Heart left ventricle (tissue), 16 donors: ENCODE measurements around the gene SCFD2. TPM values are rescaled to one million over a fixed set of nuclear protein-coding genes. Genes with fewer than 3 reads are reported as not detected.

Experiments used
- ATAC-seq, 4 donors: fragments of 200-7000 bp; cut with Tn5 transposase; one replicate each; pipeline ENCODE4 v1.9.1; 2020 to 2022; ENCODE audit warnings: moderate library complexity in 4 of 4, mild to moderate bottlenecking in 3 of 4, moderate number of reproducible peaks in 1 of 4
- DNase-seq, 5 donors: peaks; one replicate each; pipeline ENCODE4 v3.0.0-alpha.2; 2020
- H3K27ac ChIP-seq, 12 donors: fragments of 200-600 bp; sonication (generic) in 4 of 12; one replicate each; pipeline versions ENCODE4 v1.5.0 to v1.8.0; 2016 to 2022; ENCODE audit warnings: mild to moderate bottlenecking in 2 of 12
- H3K27me3 ChIP-seq, 9 donors: fragments of 200-600 bp; sonication (generic) in 2 of 9; one replicate each; pipeline versions ENCODE4 v1.5.1 to v1.8.0; 2016 to 2022; ENCODE audit warnings: mild to moderate bottlenecking in 3 of 9
- H3K36me3 ChIP-seq, 9 donors: fragments of 200-600 bp; sonication (generic) in 2 of 9; one replicate each; pipeline versions ENCODE4 v1.5.0 to v1.8.0; 2018 to 2022; ENCODE audit warnings: mild to moderate bottlenecking in 2 of 9
- H3K4me1 ChIP-seq, 12 donors: fragments of 200-600 bp; sonication (generic) in 4 of 12; one replicate each; pipeline versions ENCODE4 v1.5.0 to v1.8.0; 2016 to 2022; ENCODE audit warnings: mild to moderate bottlenecking in 3 of 12
- H3K4me3 ChIP-seq, 12 donors: fragments of 200-600 bp; sonication (generic) in 4 of 12; one replicate each; pipeline versions ENCODE4 v1.5.0 to v1.8.0; 2017 to 2022; ENCODE audit warnings: mild to moderate bottlenecking in 9 of 12, moderate library complexity in 4 of 12
- H3K9me3 ChIP-seq, 12 donors: fragments of 200-600 bp; sonication (generic) in 4 of 12; one replicate each; pipeline versions ENCODE4 v1.5.0 to v1.8.0; 2016 to 2022; ENCODE audit warnings: mild to moderate bottlenecking in 1 of 12
- POLR2A ChIP-seq, 2 donors: fragments of 450-650 bp; IDR thresholded peaks; one replicate each; pipeline ENCODE4 v1.6.1; 2017; ENCODE audit warnings: antibody characterized with exemption in 2 of 2, mild to moderate bottlenecking in 2 of 2, moderate library complexity in 2 of 2
- WGBS, 4 donors: extraction: QIAGEN DNeasy Blood & Tissue Kit in 2 of 4; methylation state at CpG; one replicate each; pipeline versions ENCODE4 v1.1.5 to v1.1.7; 2013 to 2018; 5-methylcytosine and 5-hydroxymethylcytosine counted together
- intact Hi-C, 10 donors: fragments of 100-400 bp; cut with DNase I; formaldehyde crosslinking; loops; one replicate each; pipeline versions ENCODE4 v1.11.1 to v1.14.2; 2022
- polyA plus RNA-seq, 2 donors: library from polyadenylated mRNA; stranded (reverse); fragments of 200-250 nt; gene quantifications; one replicate each; pipeline ENCODE4 v1.2.3, GENCODE V29; 2013
- total RNA-seq, 9 donors: library from RNA; depleted of rRNA in 2 of 9; stranded (reverse); fragments of >200 nt in 2 of 9; fragmentation: NEBNext Ultra II Directional in 3 of 9; extraction: Animal tissue kit (Norgen Biotek cat#: 25700) in 3 of 9; gene quantifications; one replicate each; pipeline versions ENCODE4 v1.1.0 to v1.2.4, GENCODE V29; 2016 to 2023
- TF ChIP-seq, protein P1 (sequence below), 12 donors: fragments of 200-600 bp; sonication (generic) in 4 of 12; IDR thresholded peaks; one replicate each; pipeline versions ENCODE4 v1.5.0 to v1.8.0; 2018 to 2022; ENCODE audit warnings: antibody characterized with exemption in 12 of 12, mild to moderate bottlenecking in 5 of 12
- donor health status: ischemic (EF 13 %, LVEDD 7.1; RV severe dilation, severe dysfunction).
- donor health status: healthy with polysubstance abuse.
- donor health status: DM: no; HTN: yes; CAD: no.
- donor health status: DM: no; HTN: no; CAD: no.
- donor health status: ischemic (EF 25% LVEDD 6.9; RV normal size, moderate dysfunction).
- donor health status: ischemic (EF 25% LVEDD 5.7; RV mildly dilated, moderate dysfunction).
- donor health status: healthy.
- donor health status: DM: yes; HTN: yes; CAD: no.
- donor health status: ischemic (EF 35%, LVEDD 5.7; RV mildly dilated, moderate dysfunction).
- donor health status: nonischemic (EF 11% LVEDD 7.7; RV severe dilation, severe dysfunction).
- donor health status: DM: yes; HTN: yes; CAD: no.
- donor health status: PGD.
- donor health status: ischemic (EF 29% LVEDD 5.4; RV normal size, mild dysfunction).
- donor health status: nonischemic (EF 23%, LVEDD 6.1; RV moderate dilation, normal function).

The SCFD2 gene
- total and polyA plus RNA-seq, 11 donors, result 3.7 to 14.0 (median 9.8) TPM

DNA sequence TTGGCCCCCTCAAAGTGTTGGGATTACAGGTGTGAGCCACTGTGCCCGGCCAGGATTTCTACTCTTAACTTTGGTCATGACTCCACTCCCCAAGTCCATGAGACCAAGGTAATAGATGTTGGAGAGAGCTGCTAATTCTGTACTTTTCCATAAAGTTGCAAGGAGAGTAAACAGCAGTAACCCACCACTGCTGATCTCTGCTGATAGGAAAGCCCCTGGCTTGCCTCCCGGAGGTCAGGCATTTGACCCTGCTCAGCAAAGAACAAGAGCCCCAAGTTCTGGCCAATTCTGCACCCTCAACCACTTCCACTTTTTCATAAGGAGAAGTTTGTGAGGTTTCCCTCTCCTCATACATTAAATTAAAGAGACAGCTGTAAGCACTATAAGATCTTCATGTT lies 360.7 kb downstream of the SCFD2 start:
- whole genome bisulfite sequencing, 4 donors, result 90 to 97% (median 95%) methylated on average over 2 of the region's 2 CpGs
- Histone ChIP-seq H3K36me3 (no peaks in the 10 kb centered on the region), H3K27ac (peak overlapping the region in 1 of 12 donors; percentile 52), H3K4me1 (peaks cover 0 to 36% (median 11%) of the 10 kb centered on the region in 12 donors), H3K9me3 (no peaks in the 10 kb centered on the region), H3K4me3 (no peak overlapping the region), H3K27me3 (no peaks in the 10 kb centered on the region)
- ATAC-seq (no peak), DNase-seq (no peak)
- TF ChIP-seq, protein P1, sequence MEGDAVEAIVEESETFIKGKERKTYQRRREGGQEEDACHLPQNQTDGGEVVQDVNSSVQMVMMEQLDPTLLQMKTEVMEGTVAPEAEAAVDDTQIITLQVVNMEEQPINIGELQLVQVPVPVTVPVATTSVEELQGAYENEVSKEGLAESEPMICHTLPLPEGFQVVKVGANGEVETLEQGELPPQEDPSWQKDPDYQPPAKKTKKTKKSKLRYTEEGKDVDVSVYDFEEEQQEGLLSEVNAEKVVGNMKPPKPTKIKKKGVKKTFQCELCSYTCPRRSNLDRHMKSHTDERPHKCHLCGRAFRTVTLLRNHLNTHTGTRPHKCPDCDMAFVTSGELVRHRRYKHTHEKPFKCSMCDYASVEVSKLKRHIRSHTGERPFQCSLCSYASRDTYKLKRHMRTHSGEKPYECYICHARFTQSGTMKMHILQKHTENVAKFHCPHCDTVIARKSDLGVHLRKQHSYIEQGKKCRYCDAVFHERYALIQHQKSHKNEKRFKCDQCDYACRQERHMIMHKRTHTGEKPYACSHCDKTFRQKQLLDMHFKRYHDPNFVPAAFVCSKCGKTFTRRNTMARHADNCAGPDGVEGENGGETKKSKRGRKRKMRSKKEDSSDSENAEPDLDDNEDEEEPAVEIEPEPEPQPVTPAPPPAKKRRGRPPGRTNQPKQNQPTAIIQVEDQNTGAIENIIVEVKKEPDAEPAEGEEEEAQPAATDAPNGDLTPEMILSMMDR (IDR thresholded peaks at IDR 0.05), result no peak
- no peak for TF ChIP-seq POLR2A (IDR thresholded peaks at IDR 0.05)
- intact Hi-C loops, result no loop called here

DNA sequence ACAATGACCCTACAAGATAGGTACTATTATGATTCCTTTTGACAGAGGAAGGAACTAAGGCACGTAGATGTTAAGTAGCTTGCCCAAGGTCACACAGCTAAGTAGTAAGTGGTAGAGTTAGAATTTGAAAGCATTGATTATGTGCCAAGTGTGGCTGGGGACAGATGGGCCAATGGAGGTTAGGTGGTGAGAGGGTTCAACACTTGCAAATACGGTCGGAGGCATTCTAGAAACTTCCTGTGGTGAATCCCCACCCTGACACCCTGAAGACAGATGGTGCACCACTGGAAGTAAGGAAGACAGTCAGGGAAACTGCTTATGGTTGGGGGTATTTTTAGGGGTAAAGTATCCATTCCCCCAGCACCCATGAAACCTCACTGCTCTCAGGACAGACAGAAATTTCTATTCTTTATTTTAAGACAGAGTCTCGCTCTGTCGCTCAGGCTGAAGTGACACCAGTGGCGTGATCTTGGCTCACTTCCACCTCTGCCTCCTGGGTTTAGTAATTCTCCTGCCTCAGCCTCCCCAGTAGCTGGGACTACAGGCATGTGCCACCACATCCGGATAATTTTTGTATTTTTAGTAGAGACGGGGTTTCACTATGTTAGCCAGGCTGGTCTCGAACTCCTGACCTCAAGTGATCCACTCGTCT lies 361.2 kb downstream of the SCFD2 start:
- 92 to 95% (median 95%) methylated on average over 10 of the region's 10 CpGs for WGBS, 4 donors
- ATAC-seq, result no peak
- H3K9me3 ChIP-seq, result no peaks in the 10 kb centered on the region
- peak overlapping the region in 1 of 12 donors; percentile 52 for H3K27ac ChIP-seq
- H3K4me1 ChIP-seq, result peaks cover 0 to 31% (median 8%) of the 10 kb centered on the region in 12 donors
- H3K36me3 ChIP-seq, result no peaks in the 10 kb centered on the region
- H3K27me3 ChIP-seq, result no peaks in the 10 kb centered on the region
- intact Hi-C loops, result no loop called here
- DNase-seq, result no peak
- no peak overlapping the region for H3K4me3 ChIP-seq
- TF ChIP-seq, protein P1 (IDR thresholded peaks at IDR 0.05), result no peak
- TF ChIP-seq POLR2A (IDR thresholded peaks at IDR 0.05), result no peak

DNA sequence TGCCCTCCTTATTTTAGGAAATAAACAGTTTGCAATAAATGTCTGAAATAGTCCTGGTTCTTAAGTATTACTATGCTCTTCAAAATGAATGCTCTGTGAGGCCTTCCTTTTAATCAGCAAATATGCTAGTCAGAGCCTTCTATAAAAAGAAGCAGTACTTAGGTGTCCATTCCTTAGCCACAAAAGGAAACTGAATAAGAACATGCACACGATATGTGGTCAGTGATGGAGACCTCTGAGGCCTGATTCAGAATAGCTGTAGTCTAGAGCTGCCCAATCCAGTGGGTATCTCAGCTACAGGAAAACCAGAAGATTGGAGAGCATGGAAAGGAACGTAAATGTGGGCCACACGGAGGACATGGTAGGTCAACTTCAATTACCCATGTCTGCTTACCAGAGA lies 361.9 kb downstream of the SCFD2 start:
- peak in 2 of 4 donors; percentile 31 to 37 for ATAC-seq
- H3K27me3 ChIP-seq, result no peaks in the 10 kb centered on the region
- no peak for TF ChIP-seq POLR2A (IDR thresholded peaks at IDR 0.05)
- TF ChIP-seq, protein P1 (IDR thresholded peaks at IDR 0.05), result no peak

DNA sequence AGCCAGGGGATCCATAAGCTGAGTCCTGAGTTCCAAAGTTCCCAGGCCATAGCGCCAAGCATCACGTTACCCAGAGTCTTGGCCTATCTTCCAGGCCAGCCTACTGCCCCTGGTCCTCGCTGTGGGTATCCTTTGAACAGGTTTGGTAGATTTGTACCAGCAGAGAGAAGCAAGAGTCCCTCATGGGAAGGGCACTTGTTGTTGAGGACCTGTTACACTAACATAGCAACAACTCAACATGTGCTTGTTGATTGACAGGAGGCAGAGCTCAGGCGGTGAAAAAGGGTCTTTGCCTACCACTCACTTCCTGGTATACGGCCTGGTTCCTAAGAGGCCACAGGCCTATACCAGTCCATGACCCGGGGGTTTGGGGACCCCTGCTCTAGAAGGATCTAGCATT lies 365.3 kb downstream of the SCFD2 start:
- intact Hi-C loops, result no loop called here
- Histone ChIP-seq H3K4me1 (peaks cover 0 to 43% (median 28%) of the 10 kb centered on the region in 12 donors), H3K27ac (no peak overlapping the region), H3K36me3 (no peaks in the 10 kb centered on the region), H3K4me3 (no peak overlapping the region), H3K27me3 (no peaks in the 10 kb centered on the region), H3K9me3 (no peaks in the 10 kb centered on the region)
- 85 to 96% (median 92%) methylated on average over 6 of the region's 6 CpGs for WGBS, 4 donors
- TF ChIP-seq, protein P1 (IDR thresholded peaks at IDR 0.05), result no peak
- no peak for TF ChIP-seq POLR2A (IDR thresholded peaks at IDR 0.05)
- no peak for DNase-seq
- ATAC-seq, result no peak

More for the DNA sequence above, 361.9 kb downstream of the SCFD2 start:
- intact Hi-C loops, result no loop called here
- DNase-seq, result no peak
- peaks cover 0 to 30% (median 6%) of the 10 kb centered on the region in 12 donors for H3K4me1 ChIP-seq
- 75 to 86% (median 83%) methylated on average over 3 of the region's 3 CpGs for WGBS, 4 donors
- H3K9me3 ChIP-seq, result no peaks in the 10 kb centered on the region
- H3K36me3 ChIP-seq, result no peaks in the 10 kb centered on the region
- no peak overlapping the region for H3K4me3 ChIP-seq
- no peak overlapping the region for H3K27ac ChIP-seq
